ENCODE measurements around the gene SPTBN1. TPM values are rescaled to one million over a fixed set of nuclear protein-coding genes. Genes with fewer than 3 reads are reported as not detected.

SPTBN1 gene
- total RNA-seq, 1 experiment from 2014 or later, result 204 TPM

DNA sequence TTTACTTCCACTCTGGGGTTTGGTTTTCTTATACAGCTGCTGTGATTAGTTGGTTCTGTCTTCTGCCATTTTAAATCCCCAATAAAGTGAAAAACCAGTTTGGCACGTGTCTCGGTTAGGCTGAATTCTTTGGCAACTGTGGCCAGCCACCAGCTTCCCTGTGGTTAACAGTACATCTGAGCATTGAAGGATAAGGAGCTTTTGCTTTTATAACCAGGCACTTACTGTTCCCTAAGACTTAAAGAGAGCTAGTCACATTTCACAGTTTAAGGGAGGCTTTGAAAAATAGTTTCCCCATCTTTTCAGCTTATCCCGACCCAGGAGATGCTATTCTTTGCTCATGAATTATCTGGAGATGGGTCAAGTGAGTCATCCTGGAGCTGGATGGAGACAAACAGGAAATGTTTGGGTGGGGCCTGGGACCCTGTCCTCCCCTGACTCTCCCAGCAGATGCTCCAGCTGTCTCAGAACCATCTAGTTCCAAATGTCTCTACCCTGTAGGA lies 210.1 kb downstream of the SPTBN1 start (continued):
- TF ChIP-seq, protein P1, sequence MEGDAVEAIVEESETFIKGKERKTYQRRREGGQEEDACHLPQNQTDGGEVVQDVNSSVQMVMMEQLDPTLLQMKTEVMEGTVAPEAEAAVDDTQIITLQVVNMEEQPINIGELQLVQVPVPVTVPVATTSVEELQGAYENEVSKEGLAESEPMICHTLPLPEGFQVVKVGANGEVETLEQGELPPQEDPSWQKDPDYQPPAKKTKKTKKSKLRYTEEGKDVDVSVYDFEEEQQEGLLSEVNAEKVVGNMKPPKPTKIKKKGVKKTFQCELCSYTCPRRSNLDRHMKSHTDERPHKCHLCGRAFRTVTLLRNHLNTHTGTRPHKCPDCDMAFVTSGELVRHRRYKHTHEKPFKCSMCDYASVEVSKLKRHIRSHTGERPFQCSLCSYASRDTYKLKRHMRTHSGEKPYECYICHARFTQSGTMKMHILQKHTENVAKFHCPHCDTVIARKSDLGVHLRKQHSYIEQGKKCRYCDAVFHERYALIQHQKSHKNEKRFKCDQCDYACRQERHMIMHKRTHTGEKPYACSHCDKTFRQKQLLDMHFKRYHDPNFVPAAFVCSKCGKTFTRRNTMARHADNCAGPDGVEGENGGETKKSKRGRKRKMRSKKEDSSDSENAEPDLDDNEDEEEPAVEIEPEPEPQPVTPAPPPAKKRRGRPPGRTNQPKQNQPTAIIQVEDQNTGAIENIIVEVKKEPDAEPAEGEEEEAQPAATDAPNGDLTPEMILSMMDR (IDR thresholded peaks at IDR 0.05), result no peak

DNA sequence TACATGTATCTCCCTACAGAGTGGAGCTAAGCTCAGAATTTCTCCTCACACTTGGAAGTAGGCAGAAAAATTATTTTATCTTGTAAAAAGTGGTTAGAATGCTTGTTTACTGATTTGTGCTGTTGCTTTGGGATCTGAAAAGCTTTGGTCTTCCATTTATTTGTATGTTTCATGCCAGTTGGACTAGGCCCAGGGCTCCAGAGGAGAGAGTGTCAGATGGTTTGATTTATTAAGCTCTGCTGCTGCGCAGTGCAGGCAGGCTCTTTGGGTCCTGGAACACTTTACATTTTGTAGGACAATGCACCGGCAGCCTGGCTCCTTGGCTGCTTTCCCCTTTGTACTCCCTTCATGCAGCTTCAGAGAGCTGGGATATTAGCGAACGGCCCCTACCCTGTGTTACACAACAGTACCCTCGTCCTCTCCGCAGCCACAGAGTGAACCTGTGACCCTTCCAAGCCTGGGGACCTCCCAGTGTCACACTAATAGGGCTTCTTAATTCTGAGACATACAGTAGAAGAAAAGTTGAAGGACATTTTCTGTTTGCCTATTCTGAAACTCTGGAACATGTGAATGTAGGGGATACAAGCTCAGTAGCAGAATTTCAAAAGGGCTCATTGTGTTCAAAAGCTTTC lies 210.6 kb downstream of the SPTBN1 start:
- Mint-ChIP-seq H3K9me3 (no peaks in the 10 kb centered on the region), H3K36me3 (peaks cover 82% of the 10 kb centered on the region)
- POLR2A ChIA-PET, result no interaction called here

DNA sequence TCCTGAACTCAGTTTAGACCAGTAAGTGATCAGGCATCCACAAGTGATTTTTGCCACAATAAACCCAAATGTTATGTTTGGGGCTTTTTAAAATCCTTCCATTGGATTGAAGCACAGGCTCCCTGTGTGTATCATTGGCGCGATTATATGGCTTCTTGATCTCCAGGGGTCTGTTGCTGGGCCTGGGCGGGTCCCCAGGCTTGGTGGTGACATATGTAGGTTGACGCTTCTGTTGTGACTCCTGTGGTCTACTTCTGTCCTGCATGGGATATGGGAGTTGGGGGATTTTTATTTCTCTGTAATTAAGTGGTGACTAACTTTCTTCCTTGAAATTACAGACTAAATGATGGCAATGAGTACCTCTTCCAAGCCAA lies 211.1 kb downstream of the SPTBN1 start:
- ATAC-seq, result no peak
- Mint-ChIP-seq H3K36me3 (peaks cover 77% of the 10 kb centered on the region), H3K4me1 (peaks cover 11% of the 10 kb centered on the region), H3K9me3 (no peaks in the 10 kb centered on the region), H3K27me3 (ENCODE audit: low read depth) (no peaks in the 10 kb centered on the region), H3K4me3 (no peak overlapping the region), H3K27ac (no peak overlapping the region)
- DNase-seq (ENCODE audit: low spot score), result no peak
- ChIA-PET CTCF (interaction anchor here (2.7 to 4.8 kb wide), 2 partner anchors 11 to 39 kb away, joined by 70 to 171 read pairs; no protein-coding TSS in a partner anchor), POLR2A (no interaction called here)
- TF ChIP-seq ERG (CRISPR knock-in tag; IDR thresholded peaks at IDR 0.05), result no peak
- no peak for TF ChIP-seq FOXJ3 (CRISPR knock-in tag; IDR thresholded peaks at IDR 0.05; ENCODE audit: borderline replicate concordance)
- TF ChIP-seq SP1 (CRISPR knock-in tag; conservative IDR thresholded peaks at IDR 0.05), result no peak
- TF ChIP-seq ZNF317 (CRISPR knock-in tag; IDR thresholded peaks at IDR 0.05; ENCODE audit: borderline replicate concordance, low read depth), result no peak
- TF ChIP-seq ZNF138 (CRISPR knock-in tag; conservative IDR thresholded peaks at IDR 0.05), result no peak
- TF ChIP-seq, protein P2, sequence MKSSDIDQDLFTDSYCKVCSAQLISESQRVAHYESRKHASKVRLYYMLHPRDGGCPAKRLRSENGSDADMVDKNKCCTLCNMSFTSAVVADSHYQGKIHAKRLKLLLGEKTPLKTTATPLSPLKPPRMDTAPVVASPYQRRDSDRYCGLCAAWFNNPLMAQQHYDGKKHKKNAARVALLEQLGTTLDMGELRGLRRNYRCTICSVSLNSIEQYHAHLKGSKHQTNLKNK (CRISPR knock-in tag; IDR thresholded peaks at IDR 0.05), result no peak
- TF ChIP-seq MXD4 (CRISPR knock-in tag; IDR thresholded peaks at IDR 0.05; ENCODE audit: borderline replicate concordance), result no peak
- TF ChIP-seq PRDM15 (CRISPR knock-in tag; IDR thresholded peaks at IDR 0.05), result no peak
- TF ChIP-seq NFATC4 (CRISPR knock-in tag; IDR thresholded peaks at IDR 0.05), result no peak
- no peak for TF ChIP-seq TCF7 (CRISPR knock-in tag; IDR thresholded peaks at IDR 0.05; ENCODE audit: low read depth)
- no peak for TF ChIP-seq TP53 (CRISPR knock-in tag; IDR thresholded peaks at IDR 0.05)
- no peak for TF ChIP-seq ZSCAN18 (CRISPR knock-in tag; IDR thresholded peaks at IDR 0.05)

More for the DNA sequence above, 210.6 kb downstream of the SPTBN1 start:
- ATAC-seq (no peak), DNase-seq (ENCODE audit: low spot score) (no peak)
- no peak overlapping the region for H3K27ac Mint-ChIP-seq
- H3K27me3 Mint-ChIP-seq (ENCODE audit: low read depth), result no peaks in the 10 kb centered on the region
- H3K4me1 Mint-ChIP-seq, result peaks cover 9% of the 10 kb centered on the region
- no peak for TF ChIP-seq SMAD4 (CRISPR knock-in tag; IDR thresholded peaks at IDR 0.05)
- no peak for TF ChIP-seq ZNF263 (CRISPR knock-in tag; IDR thresholded peaks at IDR 0.05; ENCODE audit: low read depth)
- peak; percentile 49; the same call in 1 of the 2 replicates for TF ChIP-seq GABPB1 (CRISPR knock-in tag; IDR thresholded peaks at IDR 0.05)
- no peak for TF ChIP-seq FOXP1 (CRISPR knock-in tag; IDR thresholded peaks at IDR 0.05; ENCODE audit: borderline replicate concordance)
- CTCF ChIA-PET, result interaction anchor here (1.7 to 4.8 kb wide), 5 partner anchors 11 to 560 kb away, joined by 9 to 171 read pairs (median 41); no protein-coding TSS in a partner anchor
- H3K4me3 Mint-ChIP-seq, result no peak overlapping the region

All from WTC11 (cell line).